ENCODE data around the gene NKD1. TPM values are rescaled to one million over a fixed set of nuclear protein-coding genes. Genes with fewer than 3 reads are reported as not detected.

The NKD1 gene
- total and polyA plus RNA-seq, 2 donors (not counting 1 experiment from before 2014, with no cell fraction given), result 0.16 to 1.9 TPM

DNA sequence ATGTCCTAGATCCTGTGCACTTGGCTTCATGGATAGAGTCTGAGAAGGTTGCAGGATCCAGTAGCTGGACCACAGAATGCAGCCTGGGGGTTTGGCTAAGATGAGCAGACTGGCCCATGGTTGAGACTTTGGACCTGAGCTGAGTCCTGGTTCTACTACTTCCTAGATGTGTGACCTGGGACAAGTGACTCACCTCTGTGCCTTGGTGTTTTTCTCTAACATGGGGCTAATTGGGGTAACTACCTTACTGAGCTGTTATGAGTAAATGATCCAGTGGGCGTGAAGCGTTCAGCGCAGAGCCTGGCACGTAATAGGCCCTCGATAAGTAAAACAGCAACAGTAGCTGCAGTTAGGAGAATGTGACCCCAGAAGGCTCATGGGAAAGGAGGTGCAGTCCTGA is 94.2 kb downstream of the NKD1 start:
- H3K27me3 ChIP-seq (replicated peaks in 1 of 4; ENCODE audit: control extremely low read depth in 1 of 4, control insufficient read depth in 3 of 4, insufficient read depth in 4 of 4, low read length in 3 of 4), result peaks cover 0 to 6% (median 0%) of the 10 kb centered on the region in 4 experiments
- no peak overlapping the region for H3K27ac ChIP-seq (ENCODE audit: low read length in 2 of 2)
- Mint-ChIP-seq H3K27ac (no peak overlapping the region), H3K9me3 (ENCODE audit: insufficient read depth) (no peaks in the 10 kb centered on the region), H3K27me3 (peaks cover 16% of the 10 kb centered on the region), H3K4me3 (no peak overlapping the region), H3K4me1 (no peaks in the 10 kb centered on the region)
- H4K20me1 ChIP-seq (ENCODE audit: control insufficient read depth, insufficient read depth, low read length, poor library complexity, severe bottlenecking), result no peaks in the 10 kb centered on the region
- no peaks in the 10 kb centered on the region for H3K36me3 ChIP-seq (replicated peaks in 1 of 2; ENCODE audit: control extremely low read depth in 1 of 2, control insufficient read depth in 1 of 2, extremely low read depth in 1 of 2, insufficient read depth in 2 of 2, low read length in 1 of 2)
- ATAC-seq (ENCODE audit: low read depth), result no peak
- H3K4me2 ChIP-seq (replicated peaks; ENCODE audit: low read depth, low read length, poor library complexity, severe bottlenecking), result no peak overlapping the region
- ChIA-PET CTCF (interaction anchor here (0.6 to 1.4 kb wide), 3 partner anchors 23 to 334 kb away, joined by 3 to 5 read pairs (median 4); no protein-coding TSS in a partner anchor), POLR2A (no interaction called here)
- no peak for DNase-seq
- H3K9ac ChIP-seq (ENCODE audit: low read length), result no peak overlapping the region
- no peaks in the 10 kb centered on the region for H3K79me2 ChIP-seq (ENCODE audit: control insufficient read depth, insufficient read depth, low read length)
- no peak overlapping the region for H3K4me3 ChIP-seq (ENCODE audit: control extremely low read depth in 1 of 5, extremely low read depth in 1 of 5, insufficient read depth in 1 of 5, low read depth in 2 of 5, low read length in 4 of 5)
- 98% methylated on average over 5 of the region's 5 CpGs for WGBS (ENCODE audit: insufficient coverage)
- no peak for TF ChIP-seq EZH2 (IDR thresholded peaks at IDR 0.05; ENCODE audit: borderline replicate concordance, insufficient read depth, low read depth, low read length, poor library complexity, severe bottlenecking)
- TF ChIP-seq, protein P1, sequence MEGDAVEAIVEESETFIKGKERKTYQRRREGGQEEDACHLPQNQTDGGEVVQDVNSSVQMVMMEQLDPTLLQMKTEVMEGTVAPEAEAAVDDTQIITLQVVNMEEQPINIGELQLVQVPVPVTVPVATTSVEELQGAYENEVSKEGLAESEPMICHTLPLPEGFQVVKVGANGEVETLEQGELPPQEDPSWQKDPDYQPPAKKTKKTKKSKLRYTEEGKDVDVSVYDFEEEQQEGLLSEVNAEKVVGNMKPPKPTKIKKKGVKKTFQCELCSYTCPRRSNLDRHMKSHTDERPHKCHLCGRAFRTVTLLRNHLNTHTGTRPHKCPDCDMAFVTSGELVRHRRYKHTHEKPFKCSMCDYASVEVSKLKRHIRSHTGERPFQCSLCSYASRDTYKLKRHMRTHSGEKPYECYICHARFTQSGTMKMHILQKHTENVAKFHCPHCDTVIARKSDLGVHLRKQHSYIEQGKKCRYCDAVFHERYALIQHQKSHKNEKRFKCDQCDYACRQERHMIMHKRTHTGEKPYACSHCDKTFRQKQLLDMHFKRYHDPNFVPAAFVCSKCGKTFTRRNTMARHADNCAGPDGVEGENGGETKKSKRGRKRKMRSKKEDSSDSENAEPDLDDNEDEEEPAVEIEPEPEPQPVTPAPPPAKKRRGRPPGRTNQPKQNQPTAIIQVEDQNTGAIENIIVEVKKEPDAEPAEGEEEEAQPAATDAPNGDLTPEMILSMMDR (IDR thresholded peaks at IDR 0.05), result no peak
- H3K4me1 ChIP-seq (ENCODE audit: control insufficient read depth in 2 of 2, insufficient read depth in 2 of 2, low read length in 2 of 2), result no peaks in the 10 kb centered on the region
- H2AFZ ChIP-seq (ENCODE audit: insufficient read depth, low read depth, low read length, poor library complexity, severe bottlenecking), result no peak overlapping the region
- intact Hi-C loops (cut with micrococcal nuclease), result loop anchor here (10.0 kb wide), 1 partner anchor 288 kb away; no protein-coding TSS in a partner anchor
- no peaks in the 10 kb centered on the region for H3K9me3 ChIP-seq (ENCODE audit: control extremely low read depth in 1 of 3, control insufficient read depth in 2 of 3, insufficient read depth in 1 of 3, low read length in 2 of 3)

DNA sequence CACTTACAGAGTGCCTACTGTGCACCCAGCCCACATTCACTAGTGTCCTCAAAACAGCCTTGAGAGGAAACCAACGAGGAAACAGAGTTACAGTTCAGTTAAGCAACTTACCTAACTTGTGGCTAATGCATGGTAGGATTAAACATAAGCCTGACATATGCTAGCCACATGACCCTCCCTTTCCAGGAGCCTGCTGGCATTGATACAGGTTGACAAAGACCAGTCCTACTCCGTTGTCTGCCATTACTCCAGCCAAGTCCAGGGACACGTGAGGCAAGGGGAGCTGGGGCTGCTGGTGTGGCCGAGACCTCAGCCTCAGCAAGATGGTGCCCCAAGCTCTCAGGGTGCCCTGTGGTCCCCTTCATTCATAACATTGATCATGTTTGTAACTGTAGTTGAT is 95.0 kb downstream of the NKD1 start:
- intact Hi-C loops (cut with micrococcal nuclease), result loop anchor here (10.0 kb wide), 1 partner anchor 288 kb away; no protein-coding TSS in a partner anchor
- H3K27me3 ChIP-seq (replicated peaks in 1 of 4; ENCODE audit: control extremely low read depth in 1 of 4, control insufficient read depth in 3 of 4, insufficient read depth in 4 of 4, low read length in 3 of 4), result peaks cover 0 to 6% (median 0%) of the 10 kb centered on the region in 4 experiments

More for the DNA sequence above, 95.0 kb downstream of the NKD1 start:
- CTCF ChIA-PET, result interaction anchor here (0.6 to 1.1 kb wide), 3 partner anchors 22 to 335 kb away, joined by 3 to 4 read pairs (median 3); partner anchors contain the start of gene NKD1
- H3K27ac Mint-ChIP-seq, result no peak overlapping the region
- DNase-seq (no peak), ATAC-seq (ENCODE audit: low read depth) (no peak)
- H3K4me1 Mint-ChIP-seq, result no peaks in the 10 kb centered on the region
- Histone ChIP-seq H3K36me3 (replicated peaks in 1 of 2; ENCODE audit: control extremely low read depth in 1 of 2, control insufficient read depth in 1 of 2, extremely low read depth in 1 of 2, insufficient read depth in 2 of 2, low read length in 1 of 2) (no peaks in the 10 kb centered on the region), H3K4me3 (ENCODE audit: control extremely low read depth in 1 of 5, extremely low read depth in 1 of 5, insufficient read depth in 1 of 5, low read depth in 2 of 5, low read length in 4 of 5) (no peak overlapping the region), H4K20me1 (ENCODE audit: control insufficient read depth, insufficient read depth, low read length, poor library complexity, severe bottlenecking) (no peaks in the 10 kb centered on the region), H2AFZ (ENCODE audit: insufficient read depth, low read depth, low read length, poor library complexity, severe bottlenecking) (no peak overlapping the region), H3K79me2 (ENCODE audit: control insufficient read depth, insufficient read depth, low read length) (no peaks in the 10 kb centered on the region), H3K4me1 (ENCODE audit: control insufficient read depth in 2 of 2, insufficient read depth in 2 of 2, low read length in 2 of 2) (no peaks in the 10 kb centered on the region), H3K9me3 (ENCODE audit: control extremely low read depth in 1 of 3, control insufficient read depth in 2 of 3, insufficient read depth in 1 of 3, low read length in 2 of 3) (no peaks in the 10 kb centered on the region), H3K9ac (ENCODE audit: low read length) (no peak overlapping the region), H3K27ac (ENCODE audit: low read length in 2 of 2) (no peak overlapping the region), H3K4me2 (replicated peaks; ENCODE audit: low read depth, low read length, poor library complexity, severe bottlenecking) (no peak overlapping the region)
- 79% methylated on average over 4 of the region's 4 CpGs for WGBS (ENCODE audit: insufficient coverage)
- H3K4me3 Mint-ChIP-seq, result no peak overlapping the region
- POLR2A ChIA-PET, result no interaction called here
- H3K9me3 Mint-ChIP-seq (ENCODE audit: insufficient read depth), result no peaks in the 10 kb centered on the region
- TF ChIP-seq EZH2 (IDR thresholded peaks at IDR 0.05; ENCODE audit: borderline replicate concordance, insufficient read depth, low read depth, low read length, poor library complexity, severe bottlenecking), result no peak
- TF ChIP-seq, protein P1 (IDR thresholded peaks at IDR 0.05), result no peak
- H3K27me3 Mint-ChIP-seq, result peaks cover 16% of the 10 kb centered on the region
